Glutamatergic neuron (in vitro differentiated cells): ENCODE results near the gene JARID2. TPM values are rescaled to one million over a fixed set of nuclear protein-coding genes. Genes with fewer than 3 reads are reported as not detected.
"Not testable (repeated sequence)": the region's sequence is repeated elsewhere in the genome, so short reads cannot be mapped to it uniquely, and the experiment has no call there.

Experiments
- DNase-seq: peaks from one replicate; pipeline ENCODE4 v3.0.0; 2022
- H3K27ac Mint-ChIP-seq: one replicate; pipeline ENCODE4 v1.8.0; 2020; ENCODE audit warnings: mild to moderate bottlenecking, mixed read lengths, inconsistent platforms; ENCODE audit not compliant: unreplicated experiment
- H3K27me3 Mint-ChIP-seq: one replicate; pipeline ENCODE4 v1.8.0; 2020; ENCODE audit warnings: mild to moderate bottlenecking, moderate library complexity, mixed read lengths, inconsistent platforms; ENCODE audit not compliant: unreplicated experiment
- H3K36me3 Mint-ChIP-seq: one replicate; pipeline ENCODE4 v1.8.0; 2020; ENCODE audit warnings: mild to moderate bottlenecking, mixed read lengths, inconsistent platforms; ENCODE audit not compliant: unreplicated experiment
- H3K4me1 Mint-ChIP-seq: one replicate; pipeline ENCODE4 v1.8.0; 2020; ENCODE audit warnings: mild to moderate bottlenecking, low read depth, mixed read lengths, inconsistent platforms; ENCODE audit not compliant: unreplicated experiment
- H3K4me3 Mint-ChIP-seq: one replicate; pipeline ENCODE4 v1.8.0; 2020; ENCODE audit warnings: mild to moderate bottlenecking, mixed read lengths, inconsistent platforms; ENCODE audit not compliant: unreplicated experiment
- H3K9me3 Mint-ChIP-seq: one replicate; pipeline ENCODE4 v1.8.0; 2020; ENCODE audit warnings: mild to moderate bottlenecking, moderate library complexity, mixed read lengths, inconsistent platforms; ENCODE audit not compliant: unreplicated experiment
- total RNA-seq: library from RNA; stranded (reverse); fragmentation: NEBNext Ultra II Directional; extraction: Animal tissue kit (Norgen Biotek cat#: 25700); gene quantifications from one replicate; pipeline ENCODE4 v1.2.1, GENCODE V29; 2021; ENCODE audit not compliant: unreplicated experiment
- TF ChIP-seq, protein P1 (sequence below): fragments of 200-600 bp; sonication (generic); IDR thresholded peaks from one replicate; pipeline ENCODE4 v1.5.0; 2021; ENCODE audit not compliant: partially characterized antibody, unreplicated experiment

JARID2 gene
- total RNA-seq, 1 donor from 2014 or later: 83.8 TPM

DNA sequence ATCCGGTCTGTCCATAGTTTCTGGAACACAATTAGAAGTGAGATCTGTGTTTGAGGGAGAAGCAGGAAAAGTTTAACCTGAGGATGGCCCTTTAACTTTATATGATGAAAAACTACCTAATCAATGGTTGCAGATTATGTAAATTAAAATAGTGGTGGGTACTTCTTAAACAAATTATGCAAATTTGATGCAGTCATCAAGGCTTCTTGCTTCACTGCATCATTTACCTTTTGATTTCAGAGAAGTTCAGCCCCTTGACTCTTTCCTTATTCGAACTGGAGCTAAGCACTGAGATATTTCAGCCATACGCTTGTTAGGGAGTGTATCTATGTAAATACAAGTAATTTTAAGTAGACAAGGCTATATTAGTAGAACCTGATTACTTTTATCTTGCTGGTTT is 73.8 kb downstream of the JARID2 start:
- H3K4me1 Mint-ChIP-seq: peaks cover 42% of the 10 kb centered on the region
- no peak overlapping the region for H3K4me3 Mint-ChIP-seq
- no peaks in the 10 kb centered on the region for H3K36me3 Mint-ChIP-seq
- no peaks in the 10 kb centered on the region for H3K27me3 Mint-ChIP-seq
- TF ChIP-seq, protein P1, sequence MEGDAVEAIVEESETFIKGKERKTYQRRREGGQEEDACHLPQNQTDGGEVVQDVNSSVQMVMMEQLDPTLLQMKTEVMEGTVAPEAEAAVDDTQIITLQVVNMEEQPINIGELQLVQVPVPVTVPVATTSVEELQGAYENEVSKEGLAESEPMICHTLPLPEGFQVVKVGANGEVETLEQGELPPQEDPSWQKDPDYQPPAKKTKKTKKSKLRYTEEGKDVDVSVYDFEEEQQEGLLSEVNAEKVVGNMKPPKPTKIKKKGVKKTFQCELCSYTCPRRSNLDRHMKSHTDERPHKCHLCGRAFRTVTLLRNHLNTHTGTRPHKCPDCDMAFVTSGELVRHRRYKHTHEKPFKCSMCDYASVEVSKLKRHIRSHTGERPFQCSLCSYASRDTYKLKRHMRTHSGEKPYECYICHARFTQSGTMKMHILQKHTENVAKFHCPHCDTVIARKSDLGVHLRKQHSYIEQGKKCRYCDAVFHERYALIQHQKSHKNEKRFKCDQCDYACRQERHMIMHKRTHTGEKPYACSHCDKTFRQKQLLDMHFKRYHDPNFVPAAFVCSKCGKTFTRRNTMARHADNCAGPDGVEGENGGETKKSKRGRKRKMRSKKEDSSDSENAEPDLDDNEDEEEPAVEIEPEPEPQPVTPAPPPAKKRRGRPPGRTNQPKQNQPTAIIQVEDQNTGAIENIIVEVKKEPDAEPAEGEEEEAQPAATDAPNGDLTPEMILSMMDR: no peak
- no peak overlapping the region for H3K27ac Mint-ChIP-seq
- peaks cover 6% of the 10 kb centered on the region for H3K9me3 Mint-ChIP-seq
- DNase-seq: no peak

- no peak for DNase-seq
- H3K9me3 Mint-ChIP-seq: peaks cover 8% of the 10 kb centered on the region
- H3K4me1 Mint-ChIP-seq: peaks cover 50% of the 10 kb centered on the region
- H3K27me3 Mint-ChIP-seq: no peaks in the 10 kb centered on the region
- no peak overlapping the region for H3K4me3 Mint-ChIP-seq
- no peaks in the 10 kb centered on the region for H3K36me3 Mint-ChIP-seq
- TF ChIP-seq, protein P1: no peak
- no peak overlapping the region for H3K27ac Mint-ChIP-seq
Measured at GRCh38 chr6:15320693-15321092, 74.8 kb downstream of the JARID2 start.

- H3K9me3 Mint-ChIP-seq: peaks cover 6% of the 10 kb centered on the region
- TF ChIP-seq, protein P1: no peak
- no peaks in the 10 kb centered on the region for H3K36me3 Mint-ChIP-seq
- no peak overlapping the region for H3K27ac Mint-ChIP-seq
- no peak overlapping the region for H3K4me3 Mint-ChIP-seq
- DNase-seq: no peak
- H3K27me3 Mint-ChIP-seq: no peaks in the 10 kb centered on the region
- peaks cover 52% of the 10 kb centered on the region for H3K4me1 Mint-ChIP-seq
Measured at GRCh38 chr6:15322184-15322583, 76.3 kb downstream of the JARID2 start.

- Mint-ChIP-seq H3K9me3 (peaks cover 11% of the 10 kb centered on the region), H3K27me3 (peaks cover 2% of the 10 kb centered on the region), H3K36me3 (no peaks in the 10 kb centered on the region), H3K27ac (no peak overlapping the region), H3K4me1 (peaks cover 59% of the 10 kb centered on the region), H3K4me3 (peak overlapping the region; percentile 36)
- TF ChIP-seq, protein P1: no peak
- no peak for DNase-seq
Measured at GRCh38 chr6:15322781-15323536, 77.1 kb downstream of the JARID2 start.

- not testable (repeated sequence) for H3K27ac Mint-ChIP-seq, DNase-seq, H3K36me3 Mint-ChIP-seq, H3K27me3 Mint-ChIP-seq, H3K4me3 Mint-ChIP-seq
- peaks cover 12% of the 10 kb centered on the region for H3K9me3 Mint-ChIP-seq
- peaks cover 57% of the 10 kb centered on the region for H3K4me1 Mint-ChIP-seq
Measured at GRCh38 chr6:15323611-15324010, 77.7 kb downstream of the JARID2 start.
